Measurements from ENCODE around the gene IL1R2.

DNA sequence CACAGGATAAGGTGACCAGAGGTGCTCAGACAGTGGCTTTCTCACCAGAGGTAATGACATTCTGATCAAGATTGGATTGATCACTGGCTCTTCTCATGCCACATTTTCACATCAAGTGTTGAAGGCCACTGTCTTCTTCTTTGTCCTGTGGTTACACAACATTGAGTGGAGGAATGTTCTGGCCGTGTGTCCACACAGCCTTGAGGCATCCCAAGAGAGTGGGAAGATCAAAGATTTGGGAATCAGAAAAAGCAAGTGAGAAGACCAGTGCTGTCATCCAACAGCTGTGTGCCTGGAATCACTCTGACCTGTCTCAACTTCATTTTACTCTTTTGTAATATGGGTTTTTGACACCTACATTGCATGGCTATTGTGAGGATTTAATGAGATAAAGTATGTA, 67.4 kb downstream of the IL1R2 start:
- TF ChIP-seq, protein P1, sequence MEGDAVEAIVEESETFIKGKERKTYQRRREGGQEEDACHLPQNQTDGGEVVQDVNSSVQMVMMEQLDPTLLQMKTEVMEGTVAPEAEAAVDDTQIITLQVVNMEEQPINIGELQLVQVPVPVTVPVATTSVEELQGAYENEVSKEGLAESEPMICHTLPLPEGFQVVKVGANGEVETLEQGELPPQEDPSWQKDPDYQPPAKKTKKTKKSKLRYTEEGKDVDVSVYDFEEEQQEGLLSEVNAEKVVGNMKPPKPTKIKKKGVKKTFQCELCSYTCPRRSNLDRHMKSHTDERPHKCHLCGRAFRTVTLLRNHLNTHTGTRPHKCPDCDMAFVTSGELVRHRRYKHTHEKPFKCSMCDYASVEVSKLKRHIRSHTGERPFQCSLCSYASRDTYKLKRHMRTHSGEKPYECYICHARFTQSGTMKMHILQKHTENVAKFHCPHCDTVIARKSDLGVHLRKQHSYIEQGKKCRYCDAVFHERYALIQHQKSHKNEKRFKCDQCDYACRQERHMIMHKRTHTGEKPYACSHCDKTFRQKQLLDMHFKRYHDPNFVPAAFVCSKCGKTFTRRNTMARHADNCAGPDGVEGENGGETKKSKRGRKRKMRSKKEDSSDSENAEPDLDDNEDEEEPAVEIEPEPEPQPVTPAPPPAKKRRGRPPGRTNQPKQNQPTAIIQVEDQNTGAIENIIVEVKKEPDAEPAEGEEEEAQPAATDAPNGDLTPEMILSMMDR (IDR thresholded peaks at IDR 0.05) = no peak
- TF ChIP-seq POLR2AphosphoS5 (IDR thresholded peaks at IDR 0.05) (peak; percentile 51), POLR2A (IDR thresholded peaks at IDR 0.05) (no peak), EP300 (IDR thresholded peaks at IDR 0.05) (no peak)
